ENCODE data around the gene PLCD1.
"Not testable (repeated sequence)": the region's sequence is repeated elsewhere in the genome, so short reads cannot be mapped to it uniquely, and the experiment has no call there.

The PLCD1 gene

DNA sequence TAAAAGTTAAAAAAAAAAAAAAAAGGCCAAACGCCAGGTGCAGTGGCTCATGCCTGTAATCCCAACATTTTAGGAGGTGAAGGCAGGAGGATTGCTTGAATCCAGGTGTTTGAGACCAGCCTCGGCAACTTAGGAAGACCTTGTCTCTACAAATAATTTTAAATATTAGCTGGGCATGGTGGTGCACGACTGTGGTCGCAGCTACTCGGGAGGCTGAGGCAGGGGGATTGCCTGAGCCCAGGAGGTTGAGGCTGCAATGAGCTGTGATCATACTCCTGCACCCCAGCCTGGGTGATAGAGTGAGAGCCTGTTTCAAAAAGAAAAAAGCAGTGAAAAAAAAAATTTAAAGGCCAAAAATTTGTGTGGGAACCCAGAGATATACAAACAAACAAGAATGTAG lies 6.8 kb upstream of the PLCD1 start:
- DNase-seq, result no peak

DNA sequence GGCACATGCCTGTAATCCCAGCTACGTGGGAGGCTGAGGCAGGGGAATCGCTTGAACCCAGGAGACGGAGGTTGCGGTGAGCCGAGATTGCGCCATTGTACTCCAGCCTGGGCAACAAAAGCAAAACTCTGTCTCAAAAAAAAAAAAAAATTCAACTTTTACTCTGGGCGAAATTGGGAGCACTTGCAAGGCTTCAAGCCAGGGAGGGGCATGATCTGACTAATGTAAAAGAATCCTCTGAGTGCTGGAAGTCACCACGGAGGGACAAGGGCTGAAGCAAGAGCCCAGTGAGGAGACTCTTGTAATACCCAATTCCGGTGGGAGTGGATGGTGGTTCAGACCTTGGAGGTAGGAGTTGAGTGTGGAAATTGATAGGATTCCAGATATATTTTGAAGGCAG lies 4.9 kb upstream of the PLCD1 start:
- DNase-seq, result not testable (repeated sequence)

DNA sequence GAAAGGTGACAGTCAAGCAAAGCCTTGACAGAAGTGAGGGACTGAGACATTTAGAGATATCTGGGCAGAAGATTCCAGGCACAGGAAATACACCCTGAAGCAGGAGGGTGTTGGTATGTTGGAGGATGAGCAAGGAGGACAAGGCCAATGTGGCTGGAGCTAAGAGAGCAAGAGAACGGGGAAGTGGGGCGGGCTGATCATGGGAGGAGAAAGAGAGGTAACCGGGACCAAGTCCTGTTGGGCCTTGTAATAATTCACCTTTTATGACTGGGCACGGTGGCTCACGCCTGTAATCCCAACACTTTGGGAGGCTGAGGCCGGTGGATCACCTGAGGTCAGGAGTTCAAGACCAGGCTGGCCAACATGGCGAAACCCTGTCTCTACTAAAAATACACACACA lies 4.1 kb upstream of the PLCD1 start:
- DNase-seq, result not testable (repeated sequence)

DNA sequence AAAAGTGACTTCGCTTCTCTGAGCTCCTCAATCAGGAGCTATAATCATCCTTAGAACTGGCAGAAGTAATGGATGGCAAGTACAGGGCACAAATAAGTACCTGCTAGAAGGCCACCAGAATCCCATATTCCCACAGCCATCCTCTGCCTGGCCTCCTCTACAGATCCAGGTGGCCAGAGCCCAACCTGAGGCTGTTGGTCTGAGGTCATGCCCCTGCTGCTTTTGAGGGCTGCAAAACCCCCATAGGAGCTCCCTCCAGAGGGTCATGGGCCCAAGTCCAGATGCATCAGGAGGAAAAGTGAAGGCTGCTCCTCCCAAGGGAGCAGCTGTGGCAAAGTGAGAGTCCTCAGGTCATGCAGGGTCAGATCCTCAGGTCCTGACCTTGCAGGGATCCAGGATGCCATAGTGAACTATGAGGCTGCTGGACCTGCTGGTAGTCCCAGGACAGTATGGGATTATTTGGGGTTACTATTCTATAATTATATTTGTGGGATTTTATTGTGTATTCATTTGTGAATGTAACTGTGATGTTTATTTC lies 3.0 kb upstream of the PLCD1 start:
- DNase-seq, result no peak

DNA sequence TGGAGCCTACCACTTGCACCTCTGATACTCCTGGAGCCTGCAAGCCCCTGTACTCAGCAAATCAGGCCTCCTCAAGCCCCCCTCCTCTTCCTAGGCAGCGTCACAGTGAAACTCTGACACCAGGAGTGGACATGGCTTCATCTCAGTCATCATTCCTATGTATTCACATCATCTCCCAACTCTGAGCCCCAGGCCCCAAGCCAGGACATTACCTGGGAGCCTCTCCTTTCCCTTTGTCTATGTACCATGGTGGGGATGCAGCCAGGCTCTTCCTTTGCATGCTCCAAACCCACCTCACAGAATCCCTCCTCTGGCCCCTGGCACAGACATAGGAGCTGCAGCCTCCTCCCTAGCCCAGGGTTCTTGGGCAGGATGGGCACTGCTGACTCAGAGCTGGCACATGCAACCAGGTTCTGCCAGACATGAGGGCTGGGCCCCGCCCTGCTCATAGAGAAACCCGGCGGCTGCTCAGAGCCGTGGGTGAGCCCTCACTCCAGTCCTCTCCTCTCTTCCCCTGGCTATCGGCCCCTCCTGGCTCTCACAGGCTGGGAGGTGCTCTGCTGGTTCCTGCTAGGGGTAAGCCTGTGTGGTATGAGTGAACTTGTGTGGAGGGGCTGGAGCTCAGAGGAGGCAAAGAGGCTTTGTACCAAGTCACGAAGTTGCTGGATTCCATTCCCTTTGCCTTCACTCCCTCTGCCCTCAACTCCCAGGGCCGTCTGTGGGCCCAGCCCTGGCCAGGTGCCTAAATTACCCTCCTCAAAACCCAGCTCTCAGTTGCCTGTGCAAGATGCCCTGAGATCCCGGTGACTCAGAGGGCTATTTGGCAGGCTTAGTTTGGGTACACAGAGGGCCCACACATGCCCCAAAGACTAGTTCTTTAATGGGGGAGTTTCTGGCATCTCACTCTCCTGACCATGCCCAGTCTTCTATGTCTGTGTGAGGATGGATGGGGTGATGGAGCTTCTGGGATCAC lies 1.9 kb upstream of the PLCD1 start:
- DNase-seq, result no peak

DNA sequence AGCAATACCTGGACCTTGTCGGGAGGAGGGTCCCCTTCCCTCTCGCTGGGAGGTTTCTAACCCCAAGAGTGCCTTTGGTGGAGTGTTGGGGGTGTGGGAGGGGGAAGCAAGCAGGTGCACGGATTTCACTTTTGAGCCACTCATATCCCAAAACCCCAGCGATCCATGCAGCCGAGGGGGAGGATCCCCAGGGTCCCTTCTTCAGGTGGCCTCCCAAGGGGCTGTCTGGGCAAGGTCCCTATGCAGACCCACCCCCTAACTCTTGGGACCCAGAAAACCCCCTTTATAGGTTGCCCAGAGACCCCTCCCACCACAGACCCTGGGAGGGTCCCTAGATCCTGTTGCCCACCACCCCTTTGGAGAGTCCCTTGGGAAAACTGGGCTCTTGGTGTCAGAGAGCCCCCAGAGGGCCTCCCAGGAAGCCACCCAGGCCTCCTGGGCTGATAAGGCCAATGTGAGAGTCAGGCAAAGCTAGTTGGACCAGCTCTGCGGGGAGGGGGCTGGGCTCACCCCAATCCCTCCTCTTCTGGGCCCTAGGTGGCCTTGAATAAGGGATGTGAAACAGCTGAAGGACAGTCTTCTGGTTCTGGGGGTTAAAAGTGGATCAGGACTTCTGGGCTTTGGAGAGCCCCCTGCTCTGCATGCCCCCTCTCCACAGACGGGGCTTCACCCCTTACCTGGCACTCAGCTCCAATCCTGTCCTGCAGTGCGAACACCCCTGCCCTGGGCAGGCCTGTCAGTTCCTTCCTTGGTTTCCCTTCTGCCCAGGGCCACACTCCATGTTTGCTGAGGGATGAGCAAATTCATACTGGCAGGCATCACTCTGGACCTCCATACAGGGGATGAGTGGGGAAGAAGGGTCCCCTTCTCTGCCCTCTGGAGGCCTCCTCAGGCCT lies 932 bp upstream of the PLCD1 start:
- DNase-seq, result no peak

DNA sequence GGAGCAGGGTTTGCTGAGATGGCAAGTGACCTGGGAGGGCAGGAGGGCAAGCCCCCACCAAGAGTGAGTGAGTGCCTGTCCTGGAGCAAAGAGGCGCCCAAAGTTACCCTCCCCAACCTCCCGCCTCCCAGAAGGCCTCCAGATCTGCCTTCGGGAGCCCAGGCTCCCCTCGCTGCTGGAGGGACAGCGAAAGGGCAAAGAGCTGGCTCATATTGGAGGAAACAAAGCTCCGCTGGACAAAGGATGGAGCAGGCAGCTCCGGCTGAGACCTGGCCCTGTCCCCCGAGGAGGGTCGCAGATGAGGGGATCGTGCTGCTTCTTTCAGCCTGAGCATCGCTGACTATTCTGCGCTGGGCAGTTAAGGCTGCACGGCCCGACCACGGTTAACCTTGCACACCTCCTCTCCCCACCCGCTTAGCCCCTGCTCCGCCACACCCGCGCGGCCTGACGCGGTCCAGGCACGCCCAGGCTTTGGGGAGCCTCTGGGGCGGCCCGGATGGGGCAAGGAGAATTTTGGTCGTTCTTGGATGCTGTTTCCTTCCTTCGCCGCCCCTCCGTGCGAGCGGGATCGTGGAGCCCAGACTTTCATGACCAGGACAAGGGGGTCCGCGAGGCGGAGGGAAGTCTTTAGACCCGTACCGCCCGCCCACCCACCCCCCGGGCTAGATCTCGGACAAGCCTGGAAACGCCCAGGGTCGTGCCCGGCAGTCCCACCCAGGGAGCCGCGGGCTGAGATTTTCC lies 651 bp downstream of the PLCD1 start:
- no peak for DNase-seq

DNA sequence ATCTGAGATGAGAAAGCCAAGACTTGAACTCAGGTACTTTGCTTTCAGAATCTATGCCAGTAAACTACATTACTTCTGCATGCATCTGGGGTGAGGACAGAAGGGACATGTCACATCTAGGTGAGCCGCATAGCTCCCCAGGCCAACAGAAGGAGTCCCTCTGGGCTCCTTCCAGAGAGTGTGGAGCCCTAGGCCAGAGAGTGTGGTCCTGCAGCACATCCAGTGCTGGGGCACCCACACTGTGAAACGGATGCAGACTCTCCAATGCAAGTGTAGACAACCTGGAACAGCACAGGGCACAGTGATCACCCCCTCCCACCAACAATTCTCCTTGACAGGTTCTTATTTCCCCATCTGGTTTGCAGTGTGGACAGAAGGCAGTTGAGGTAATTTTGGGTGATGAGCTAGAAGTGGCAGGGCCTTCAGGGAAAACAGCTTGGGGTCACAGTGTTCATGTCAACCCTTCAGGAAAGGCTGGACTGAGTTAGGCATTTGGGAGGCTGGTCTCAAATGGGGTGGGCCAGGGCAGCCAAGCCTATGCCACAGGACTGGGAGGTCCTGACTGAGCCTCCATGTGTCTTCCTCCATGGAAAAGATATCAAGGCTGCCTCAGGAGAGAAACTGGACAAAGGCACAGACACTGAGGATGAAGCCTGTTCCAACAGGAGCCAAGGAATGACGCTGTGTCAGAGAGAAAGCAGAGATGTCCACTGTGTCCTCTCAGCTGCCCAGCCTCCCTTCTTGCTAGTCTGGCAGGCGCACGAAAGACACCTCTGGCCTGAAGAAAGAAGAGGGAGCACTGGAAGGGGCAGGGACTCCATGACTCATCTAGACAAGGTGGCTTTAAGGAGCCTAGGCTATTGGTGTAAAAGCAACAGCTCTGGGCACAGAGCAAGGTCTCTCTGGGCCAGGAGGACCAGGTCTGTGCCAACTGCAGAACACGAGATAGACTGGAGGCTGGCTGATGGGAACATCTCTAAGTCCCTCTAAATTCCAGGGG lies 1.7 kb downstream of the PLCD1 start:
- no peak for DNase-seq

DNA sequence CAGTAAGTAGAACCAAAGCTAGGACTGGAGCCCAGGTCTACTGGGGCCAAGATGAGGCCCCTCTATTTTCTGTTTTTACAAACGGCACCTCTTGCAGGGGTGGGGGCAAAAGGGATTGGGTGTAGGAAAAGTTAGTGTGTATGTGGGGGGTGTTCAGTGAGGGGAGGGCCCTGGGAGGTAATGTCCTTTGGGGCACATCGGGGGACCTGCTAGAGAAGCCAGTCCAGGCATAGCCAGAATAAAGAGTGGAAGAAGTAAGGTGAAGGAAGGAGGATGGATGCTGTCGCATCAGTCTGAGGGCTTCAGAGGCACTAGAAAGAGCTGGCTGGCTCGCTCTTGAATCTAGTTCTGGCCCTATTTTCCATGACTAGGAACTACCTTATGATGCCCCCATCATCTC lies 2.6 kb downstream of the PLCD1 start:
- DNase-seq, result no peak

DNA sequence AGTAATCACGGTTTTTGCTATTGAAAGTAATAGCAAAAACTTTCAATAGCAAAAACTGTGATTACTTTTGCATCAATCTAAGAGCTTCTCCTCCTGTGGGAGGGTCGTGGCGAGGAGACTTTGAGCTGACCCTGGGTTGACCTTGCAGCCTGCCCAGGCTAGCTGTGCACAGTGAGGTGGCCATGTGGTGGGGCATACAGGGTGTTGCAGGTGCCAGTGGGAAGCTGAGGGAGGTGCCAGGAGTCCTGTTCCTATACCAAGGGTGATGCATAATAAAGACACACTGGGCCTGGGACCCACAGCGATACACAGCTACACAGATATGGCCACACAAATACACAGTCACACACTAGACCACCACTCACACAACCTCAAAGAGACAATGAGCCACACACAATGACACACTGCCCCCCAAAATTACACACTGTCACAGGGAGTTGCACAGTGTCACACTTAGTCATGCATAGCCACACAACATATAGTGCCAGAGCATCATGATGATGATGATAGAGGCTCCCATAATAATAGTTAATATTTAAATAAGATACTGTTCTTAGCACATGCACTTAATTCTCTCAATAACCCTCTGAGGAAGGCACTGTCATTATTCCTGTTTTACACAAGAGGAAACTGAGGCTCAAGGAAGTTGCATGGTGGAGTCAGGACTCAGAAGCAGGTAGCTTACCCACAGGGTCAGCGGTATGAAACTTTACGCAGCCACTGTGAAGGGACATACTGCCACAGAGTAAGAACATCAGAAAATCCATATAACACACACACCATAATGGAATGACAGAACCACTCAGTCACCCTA lies 6.3 kb downstream of the PLCD1 start:
- DNase-seq, result no peak

DNA sequence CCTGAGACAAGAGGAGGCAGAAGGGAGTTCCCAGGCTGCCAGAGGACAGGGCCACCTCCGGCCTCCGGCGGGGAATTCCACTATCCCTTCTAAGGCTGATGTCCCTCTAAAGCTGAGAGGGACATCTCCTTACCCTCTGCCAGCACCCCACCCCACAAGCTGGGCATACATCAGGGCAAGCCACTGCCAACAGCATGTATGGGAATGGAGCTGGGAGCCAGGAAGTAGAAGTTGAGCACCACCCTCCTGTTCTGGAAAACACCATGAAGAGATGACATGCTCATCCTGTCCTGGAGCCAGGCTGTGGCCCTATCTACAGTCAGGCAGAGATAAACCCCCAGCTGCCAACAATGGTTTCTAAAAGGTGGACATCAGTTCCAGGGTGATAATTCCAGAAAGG lies 7.1 kb downstream of the PLCD1 start:
- no peak for DNase-seq

DNA sequence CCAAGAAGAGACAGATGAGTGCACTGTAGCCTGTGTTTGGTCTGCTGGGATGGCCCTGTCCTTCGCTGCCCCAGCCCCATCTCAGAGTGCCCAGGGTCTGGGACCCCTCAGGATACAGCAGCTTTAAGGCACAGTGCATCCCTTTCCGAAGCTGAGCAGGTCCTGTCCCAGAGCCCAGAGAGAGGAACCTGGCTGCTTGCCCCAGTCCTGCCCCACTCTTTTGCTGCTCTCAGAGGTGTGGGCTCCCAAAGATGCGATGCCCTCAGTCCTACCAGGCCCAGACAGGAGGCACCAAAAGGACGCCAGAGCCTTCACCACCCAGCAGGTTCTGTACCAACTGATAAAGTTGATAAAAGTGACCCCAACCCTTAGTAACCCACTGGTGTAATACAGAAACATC lies 8.2 kb downstream of the PLCD1 start:
- DNase-seq, result no peak

DNA sequence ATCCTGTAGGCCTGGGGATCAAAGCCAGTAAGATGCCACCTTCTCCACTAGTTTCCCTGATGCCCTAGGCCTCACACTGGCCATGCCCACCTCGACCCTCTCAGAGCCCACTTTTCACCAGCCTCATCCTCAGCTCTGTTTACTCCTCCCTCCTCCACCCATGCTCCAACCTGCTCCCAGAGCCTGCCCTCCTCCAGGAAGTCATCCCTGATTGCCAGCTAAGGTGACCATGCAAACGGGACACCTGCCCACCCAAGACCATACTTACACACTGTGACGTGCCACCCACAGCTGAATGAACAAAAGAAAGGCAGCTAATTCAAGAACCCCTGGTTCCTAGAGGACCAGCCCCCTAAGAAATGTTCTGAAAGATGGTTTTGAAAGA lies 9.1 kb downstream of the PLCD1 start:
- no peak for DNase-seq

DNA sequence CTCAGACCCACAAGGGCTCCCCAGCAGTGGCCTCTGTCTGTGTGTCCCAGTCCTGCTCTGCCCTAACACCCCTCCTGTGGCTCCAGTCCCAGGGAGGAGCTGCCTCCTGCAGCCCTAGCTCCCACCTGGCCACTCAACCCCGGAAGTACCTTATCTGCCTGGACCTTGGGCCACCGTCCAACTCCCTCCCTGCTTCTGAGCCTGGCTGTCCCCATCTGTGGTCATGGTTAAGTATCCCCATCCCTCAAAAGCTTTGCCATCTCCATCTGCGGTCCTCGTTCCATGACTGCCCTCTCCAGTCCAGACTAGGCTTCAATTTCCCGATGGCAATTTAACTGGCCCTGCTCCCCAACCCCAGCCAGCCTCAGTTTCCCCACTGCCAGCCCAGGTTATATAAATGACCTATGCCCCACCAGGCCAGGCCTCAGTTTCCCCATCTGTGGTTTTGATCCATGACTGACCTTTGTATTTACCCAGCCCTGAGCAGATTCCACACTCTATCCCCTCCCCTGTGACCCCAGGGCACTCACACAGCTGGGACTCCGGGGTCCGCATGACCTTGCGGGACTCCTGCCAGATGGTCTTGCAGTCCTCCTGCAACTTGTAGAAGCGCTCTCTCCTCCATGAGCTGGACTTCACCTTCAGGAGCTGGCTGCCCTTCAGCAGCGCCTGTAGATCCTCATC lies 9.6 kb downstream of the PLCD1 start:
- DNase-seq, result no peak

DNA sequence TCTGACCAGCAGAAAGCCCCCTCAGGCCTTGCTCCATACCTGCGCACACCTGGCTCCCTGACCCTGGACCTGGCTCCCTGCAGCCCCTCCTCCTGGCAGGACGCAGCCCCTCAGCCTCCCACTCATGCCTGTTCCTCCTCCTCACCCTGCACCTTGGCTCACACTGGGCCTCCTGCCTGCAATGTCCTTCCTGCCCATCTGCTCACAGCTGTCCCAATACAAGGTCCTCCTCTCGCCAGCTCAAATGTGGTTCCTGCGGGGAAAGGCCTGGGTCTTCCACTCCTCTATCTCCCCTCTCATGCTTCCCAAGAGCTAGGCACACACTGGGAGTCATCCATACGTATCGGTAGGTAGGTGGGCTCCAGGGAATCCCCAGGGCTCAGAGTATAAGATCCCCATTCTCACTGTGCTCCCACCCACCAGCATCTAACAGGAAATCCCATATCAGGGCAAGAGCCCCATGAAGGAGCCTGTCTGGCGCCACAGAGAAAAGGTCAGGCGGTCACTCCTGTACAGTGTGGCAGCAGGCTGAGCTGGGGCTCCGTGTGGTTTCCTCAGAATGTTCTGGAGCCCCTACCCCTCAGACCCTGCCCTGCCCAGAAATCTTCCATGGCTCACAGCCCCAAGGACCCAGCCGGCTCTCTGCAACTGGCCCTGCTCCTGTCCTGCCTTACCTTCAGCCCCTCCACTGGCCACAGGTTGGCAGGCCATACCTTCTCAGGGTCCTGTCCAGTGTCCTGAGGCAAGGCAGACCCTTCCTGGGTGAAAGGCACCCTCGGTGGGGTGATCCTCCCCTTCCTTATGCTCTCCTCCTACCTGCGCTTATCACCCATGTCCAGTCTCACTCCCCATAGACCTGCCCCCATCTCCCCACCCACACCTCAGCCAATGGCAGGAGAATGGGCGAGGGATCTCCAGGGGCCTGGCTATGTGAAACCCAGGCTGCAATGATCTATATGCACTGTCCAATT lies 10.9 kb downstream of the PLCD1 start:
- no peak for DNase-seq

DNA sequence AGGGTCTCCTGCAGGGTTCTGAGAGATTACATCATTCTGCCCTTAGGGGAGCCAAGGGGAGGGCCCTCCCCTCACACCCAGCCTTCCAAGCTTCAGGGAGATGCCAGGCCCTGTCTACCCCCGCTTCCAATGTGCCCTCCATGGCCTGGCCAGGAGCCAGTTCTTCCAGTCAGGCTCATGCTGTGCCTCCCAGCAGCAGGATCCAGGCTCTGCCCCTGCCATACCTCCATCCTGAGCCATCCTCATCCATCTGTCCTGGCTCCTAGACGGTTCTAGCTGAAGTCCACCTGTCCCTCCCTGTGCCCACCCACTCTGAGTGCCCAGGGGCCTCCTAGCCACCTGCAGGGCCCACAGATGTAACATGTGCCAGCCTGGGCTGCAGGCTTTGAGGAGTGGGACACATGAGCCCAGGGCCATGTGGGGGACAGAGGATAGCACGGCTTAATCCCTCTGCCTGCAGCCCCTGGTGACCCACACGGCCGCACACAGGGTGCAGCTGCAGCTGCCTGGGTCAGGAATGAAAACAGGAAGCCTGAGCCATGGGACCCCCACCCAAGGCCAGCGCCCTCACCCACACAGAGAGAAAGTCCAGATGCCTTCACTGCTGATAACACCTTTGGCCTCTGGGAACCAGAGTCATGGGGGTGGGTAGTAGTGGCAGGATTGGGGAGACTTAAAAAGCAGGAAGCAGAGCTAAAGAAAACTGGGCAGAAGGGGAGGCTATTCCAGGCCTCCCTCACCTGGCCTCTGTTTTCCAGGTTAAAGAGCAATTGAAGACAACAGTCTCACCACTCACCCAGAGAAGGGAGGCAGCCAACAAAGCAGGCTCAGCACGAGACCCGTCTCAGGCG lies 11.8 kb downstream of the PLCD1 start:
- DNase-seq, result no peak

DNA sequence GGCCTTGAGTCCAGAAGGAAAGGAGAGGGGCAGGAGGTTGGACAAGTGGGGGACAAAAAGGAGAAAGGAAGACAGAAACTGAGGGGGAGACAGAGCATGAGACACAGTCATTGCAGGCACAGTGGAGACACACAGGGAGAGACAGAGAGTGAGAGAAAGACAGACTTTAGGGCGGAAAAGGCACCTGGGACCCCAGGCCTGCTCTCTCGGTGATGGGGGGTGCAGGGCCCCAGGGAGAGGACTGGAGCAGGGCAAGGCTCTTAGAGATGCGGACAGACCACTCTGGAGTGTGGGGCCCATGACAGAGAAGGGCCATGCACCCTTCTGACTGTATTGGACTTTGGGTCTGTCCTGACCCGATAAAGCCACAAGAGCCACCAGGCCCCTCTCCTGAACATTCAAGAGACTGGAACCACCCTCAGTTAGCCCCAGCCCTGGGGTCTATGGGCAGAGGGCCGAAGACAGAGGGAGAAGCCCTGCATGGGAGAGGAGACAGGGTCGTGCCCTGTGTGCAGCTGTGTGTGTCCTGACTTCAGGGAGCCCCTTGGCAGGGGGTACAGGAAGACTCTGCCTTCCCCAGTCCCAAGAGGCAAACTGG lies 12.5 kb downstream of the PLCD1 start:
- no peak for DNase-seq
